Measurements from ENCODE around the gene CDIPT.

Gene CDIPT

DNA sequence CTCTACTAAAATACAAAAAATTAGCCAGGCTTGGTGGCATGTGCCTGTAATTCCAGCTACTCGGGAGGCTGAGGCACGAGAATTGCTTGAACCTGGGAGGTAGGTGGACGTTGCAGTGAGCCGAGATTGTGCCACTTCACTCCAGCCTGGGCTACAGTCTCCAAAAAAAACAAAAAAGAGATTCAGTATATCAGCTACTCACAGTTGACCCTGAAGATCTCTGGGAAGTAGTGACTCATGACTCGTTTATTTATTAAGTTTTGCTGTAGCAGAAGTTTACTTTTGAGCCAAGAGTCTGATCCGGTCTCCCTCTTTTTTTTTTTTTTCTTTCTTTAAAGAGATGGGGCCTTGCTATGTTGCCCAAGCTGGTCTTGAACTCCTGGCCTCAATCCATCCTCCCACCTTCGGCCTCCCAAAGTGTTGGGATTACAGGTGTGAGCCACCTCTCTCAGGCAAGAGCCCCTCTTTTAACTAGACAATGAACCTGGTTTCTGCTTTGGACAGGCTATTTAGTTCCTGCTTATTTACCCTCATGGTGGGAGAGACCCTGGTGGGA lies 38.4 kb downstream of the CDIPT start:
- DNase-seq, result no peak

GRCh38 chr16:29821643-29822115 lies 41.3 kb downstream of the CDIPT start:
- DNase-seq, result no peak

DNA sequence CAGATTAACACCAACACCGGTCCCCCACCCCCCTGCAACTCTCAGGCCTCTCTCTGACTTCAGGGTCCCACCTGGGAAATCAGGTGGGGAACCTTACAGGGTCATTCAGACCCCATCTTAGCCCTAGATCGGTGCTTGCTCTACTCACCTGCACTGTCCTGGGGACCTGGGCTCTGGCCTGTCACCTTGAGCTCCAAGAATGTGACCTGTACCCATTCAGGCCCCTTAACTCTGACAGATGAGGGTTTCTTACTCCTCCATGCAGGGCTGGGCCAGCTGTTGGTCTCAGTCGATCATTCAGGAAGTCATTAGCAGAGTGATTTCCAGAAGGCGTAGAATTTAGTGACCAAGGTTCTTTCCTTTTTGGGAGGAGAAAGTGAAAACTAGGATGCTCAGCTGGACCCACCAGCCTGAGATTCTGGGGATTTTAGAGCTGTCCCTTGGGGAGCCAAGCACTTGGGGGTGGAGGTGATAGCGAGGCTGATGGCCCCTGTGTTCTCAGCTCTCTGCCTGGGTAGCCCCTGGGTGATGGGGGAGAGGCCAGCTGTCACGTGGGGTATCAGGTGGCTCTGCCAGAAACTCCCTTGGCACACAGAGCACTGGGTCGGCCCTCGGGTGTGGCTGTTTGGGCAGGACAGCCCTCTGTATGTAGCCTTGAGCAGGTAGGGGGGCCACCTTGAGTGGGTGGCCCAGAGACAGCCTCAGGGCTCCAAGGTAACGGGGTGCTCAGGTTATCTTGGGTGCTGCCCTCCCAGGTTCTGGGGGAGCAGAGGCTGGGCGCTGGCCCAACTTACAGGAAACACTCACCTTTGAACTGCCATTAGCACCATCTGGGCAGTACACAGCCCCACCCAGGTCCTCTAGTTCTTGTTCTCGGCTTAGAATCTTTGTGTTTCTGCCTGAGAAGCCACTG lies 42.0 kb downstream of the CDIPT start:
- DNase-seq, result peak; percentile 73

GRCh38 chr16:29820271-29820701 lies 42.7 kb downstream of the CDIPT start, which contains the start of gene MVP:
Gene MVP, plus strand, starts transcription at chr16:29820462. Its CDS starts 10,088 bp downstream, at chr16:29830550.
- DNase-seq, result peak; percentile 54

DNA sequence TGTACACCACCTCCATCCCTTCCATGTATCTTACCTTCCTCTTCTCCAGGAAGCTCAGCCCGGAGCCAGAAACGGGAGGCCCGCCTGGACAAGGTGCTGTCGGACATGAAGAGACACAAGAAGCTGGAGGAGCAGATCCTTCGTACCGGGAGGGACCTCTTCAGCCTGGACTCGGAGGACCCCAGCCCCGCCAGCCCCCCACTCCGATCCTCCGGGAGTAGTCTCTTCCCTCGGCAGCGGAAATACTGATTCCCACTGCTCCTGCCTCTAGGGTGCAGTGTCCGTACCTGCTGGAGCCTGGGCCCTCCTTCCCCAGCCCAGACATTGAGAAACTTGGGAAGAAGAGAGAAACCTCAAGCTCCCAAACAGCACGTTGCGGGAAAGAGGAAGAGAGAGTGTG lies 43.5 kb downstream of the CDIPT start:
- no peak for DNase-seq

DNA sequence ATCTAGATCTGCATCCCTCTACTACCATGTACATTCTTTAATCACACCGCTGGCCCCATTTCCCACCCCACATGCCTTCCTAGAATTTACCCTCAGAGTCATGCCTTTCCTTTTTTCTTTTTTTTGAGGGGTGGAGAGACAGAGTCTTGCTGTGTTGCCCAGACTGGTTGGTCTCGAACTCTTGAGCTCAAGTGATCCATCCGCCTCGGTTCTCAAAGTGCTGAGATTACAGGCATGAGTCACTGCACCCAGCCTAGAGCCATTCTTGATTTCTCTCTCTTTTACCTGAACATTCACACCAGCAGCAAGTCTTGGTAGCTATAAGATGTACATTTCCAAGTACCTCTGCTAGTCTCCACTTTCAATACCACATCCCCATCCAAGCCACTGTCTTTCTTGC lies 44.9 kb downstream of the CDIPT start:
- no peak for DNase-seq

DNA sequence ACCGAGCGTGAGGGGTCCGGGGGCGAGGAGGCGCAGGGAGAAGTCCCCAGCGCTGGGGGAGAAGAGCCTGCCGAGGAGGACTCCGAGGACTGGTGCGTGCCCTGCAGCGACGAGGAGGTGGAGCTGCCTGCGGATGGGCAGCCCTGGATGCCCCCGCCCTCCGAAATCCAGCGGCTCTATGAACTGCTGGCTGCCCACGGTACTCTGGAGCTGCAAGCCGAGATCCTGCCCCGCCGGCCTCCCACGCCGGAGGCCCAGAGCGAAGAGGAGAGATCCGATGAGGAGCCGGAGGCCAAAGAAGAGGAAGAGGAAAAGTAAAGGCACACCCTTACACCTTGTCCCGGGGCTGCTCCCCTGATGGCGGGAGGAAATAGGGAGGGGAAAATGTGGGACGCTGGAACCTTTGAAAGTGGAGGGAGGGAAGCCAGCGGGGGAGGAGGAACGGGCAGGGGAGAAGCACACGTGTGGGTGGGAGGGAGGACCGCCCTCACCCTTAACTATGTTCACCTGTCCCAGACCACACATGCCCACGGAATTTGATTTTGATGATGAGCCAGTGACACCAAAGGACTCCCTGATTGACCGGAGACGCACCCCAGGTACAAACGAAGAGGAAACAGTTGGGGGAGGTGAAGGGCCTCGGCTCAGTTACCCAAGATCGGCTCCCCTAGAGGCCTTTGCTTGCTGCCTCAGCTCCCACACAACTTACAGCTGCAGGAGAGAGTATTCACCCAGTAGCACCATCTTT lies 46.2 kb downstream of the CDIPT start:
- DNase-seq, result peak; percentile 33

DNA sequence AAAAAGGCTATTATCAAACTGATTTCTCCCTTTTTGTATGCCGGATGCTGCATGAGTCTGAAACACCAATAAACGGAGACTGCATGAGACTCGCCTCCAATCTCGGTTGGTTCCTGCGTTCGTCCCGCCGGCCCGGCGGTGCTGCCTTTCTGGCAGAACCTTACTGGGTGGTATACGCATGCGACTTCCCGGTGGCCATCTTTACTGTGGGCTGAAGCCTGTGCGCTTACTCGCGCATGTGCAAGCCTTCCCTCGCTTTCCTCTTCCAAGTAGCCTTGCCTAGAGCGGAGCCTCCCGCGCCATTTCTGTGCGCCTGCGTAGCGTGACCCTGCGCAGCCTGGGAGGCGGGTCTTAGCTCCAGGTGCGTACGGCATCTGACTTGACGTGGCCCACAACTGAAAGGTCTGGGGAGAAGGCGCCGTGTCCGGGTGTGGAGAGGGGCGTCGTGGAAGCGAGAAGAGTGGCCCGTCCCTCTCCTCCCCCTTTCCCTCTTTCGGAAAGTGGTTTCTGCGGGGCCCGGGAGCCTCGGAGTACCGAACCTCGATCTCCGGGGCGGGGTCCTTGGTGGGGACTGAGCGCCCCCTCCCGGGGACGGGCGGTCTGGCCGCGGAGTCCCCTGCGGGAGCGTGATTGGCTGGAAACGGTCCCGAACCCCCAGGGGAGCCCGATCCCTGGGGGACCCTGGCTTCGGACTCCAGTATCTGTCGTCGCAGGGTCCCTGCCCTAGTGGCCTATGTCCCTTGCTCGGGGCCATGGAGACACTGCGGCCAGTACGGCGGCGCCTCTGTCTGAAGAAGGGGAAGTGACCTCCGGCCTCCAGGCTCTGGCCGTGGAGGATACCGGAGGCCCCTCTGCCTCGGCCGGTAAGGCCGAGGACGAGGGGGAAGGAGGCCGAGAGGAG lies 47.0 kb downstream of the CDIPT start, which contains the start of gene PAGR1:
PAGR1 (plus strand) TSS at position 360 of the 901 bp plus-strand sequence; CDS start at position 734, 374 bp downstream.
- peak; percentile 100 for DNase-seq

GRCh38 chr16:29815032-29815721 lies 47.8 kb downstream of the CDIPT start:
- no peak for DNase-seq

GRCh38 chr16:29814592-29814991 lies 48.4 kb downstream of the CDIPT start:
- DNase-seq, result no peak

DNA sequence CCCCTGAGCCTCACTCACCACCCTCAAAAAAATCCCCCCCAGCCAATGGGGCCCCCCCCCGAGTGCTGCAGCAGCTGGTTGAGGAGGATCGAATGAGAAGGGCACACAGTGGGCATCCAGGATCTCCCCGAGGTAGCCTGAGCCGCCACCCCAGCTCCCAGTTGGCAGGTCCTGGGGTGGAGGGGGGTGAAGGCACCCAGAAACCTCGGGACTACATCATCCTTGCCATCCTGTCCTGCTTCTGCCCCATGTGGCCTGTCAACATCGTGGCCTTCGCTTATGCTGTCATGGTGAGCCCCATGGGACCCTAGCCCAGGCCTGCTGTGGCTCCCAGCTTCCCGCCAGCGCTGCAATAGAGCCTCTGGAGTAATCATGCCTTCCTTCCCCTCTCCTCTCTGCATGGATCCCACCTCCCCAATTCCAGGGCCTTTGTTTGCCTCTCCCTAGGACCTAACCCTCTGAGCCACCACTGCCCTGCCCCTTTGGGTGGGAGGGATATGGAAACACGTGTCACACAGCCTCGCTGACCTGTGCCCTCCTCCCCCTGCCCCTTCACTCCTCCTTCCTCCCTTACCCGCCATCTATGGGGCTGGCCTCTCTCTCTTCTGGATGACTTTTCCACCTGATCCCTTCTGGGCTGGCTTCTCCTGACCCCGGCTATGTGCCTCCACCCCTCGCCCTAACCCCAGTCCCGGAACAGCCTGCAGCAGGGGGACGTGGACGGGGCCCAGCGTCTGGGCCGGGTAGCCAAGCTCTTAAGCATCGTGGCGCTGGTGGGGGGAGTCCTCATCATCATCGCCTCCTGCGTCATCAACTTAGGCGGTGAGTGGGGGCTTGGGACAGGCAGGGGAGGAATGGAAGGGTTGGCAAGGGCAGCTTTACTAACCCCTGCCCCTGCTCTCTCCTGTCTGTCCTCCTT lies 49.1 kb downstream of the CDIPT start:
- DNase-seq, result no peak

GRCh38 chr16:29812754-29813643 lies 50.0 kb downstream of the CDIPT start:
- DNase-seq, result no peak

- DNase-seq, result peak; percentile 53
These were observed 50.9 kb downstream of the CDIPT start, which contains the start of gene PRRT2 for GRCh38 chr16:29811896-29812665. Gene PRRT2, plus strand, starts transcription at chr16:29812193. Its CDS starts 862 bp downstream, at chr16:29813055.

DNA sequence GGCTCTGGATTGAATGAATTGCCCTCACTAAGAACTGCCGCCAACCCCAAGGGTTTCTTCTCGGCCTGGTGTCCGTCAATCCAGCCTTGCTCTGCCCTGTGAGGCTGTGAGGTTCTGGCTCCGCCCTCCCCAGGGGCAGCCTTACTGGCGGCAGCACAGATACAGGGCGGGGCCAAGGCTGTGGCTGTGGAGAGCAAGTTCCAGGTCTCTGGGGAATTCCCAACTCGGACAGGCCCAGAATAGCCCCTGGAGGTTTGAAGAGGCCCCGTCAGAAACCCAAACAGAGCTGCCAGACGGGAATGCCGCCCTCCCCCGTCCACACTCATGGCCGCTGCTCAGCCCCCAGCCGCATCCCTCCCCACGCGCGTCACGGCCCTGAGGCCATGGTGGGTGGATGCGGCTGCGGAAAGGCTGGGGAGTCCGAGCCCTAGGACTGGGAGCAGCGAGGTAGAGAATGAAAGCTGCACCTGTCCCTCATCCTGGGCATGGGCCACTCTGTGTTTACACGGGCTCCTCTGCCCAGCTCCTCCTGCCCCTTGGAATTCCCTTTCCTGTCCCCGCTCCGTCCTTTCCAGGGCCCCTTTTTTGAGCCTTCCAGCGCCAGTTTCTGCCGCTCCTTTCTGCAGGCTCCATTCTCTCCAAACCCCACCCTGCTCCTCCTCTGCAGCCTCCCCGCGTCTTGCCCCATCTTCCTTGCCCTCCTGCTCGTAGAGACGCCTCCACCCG lies 51.7 kb downstream of the CDIPT start:
- DNase-seq, result peak; percentile 71

DNA sequence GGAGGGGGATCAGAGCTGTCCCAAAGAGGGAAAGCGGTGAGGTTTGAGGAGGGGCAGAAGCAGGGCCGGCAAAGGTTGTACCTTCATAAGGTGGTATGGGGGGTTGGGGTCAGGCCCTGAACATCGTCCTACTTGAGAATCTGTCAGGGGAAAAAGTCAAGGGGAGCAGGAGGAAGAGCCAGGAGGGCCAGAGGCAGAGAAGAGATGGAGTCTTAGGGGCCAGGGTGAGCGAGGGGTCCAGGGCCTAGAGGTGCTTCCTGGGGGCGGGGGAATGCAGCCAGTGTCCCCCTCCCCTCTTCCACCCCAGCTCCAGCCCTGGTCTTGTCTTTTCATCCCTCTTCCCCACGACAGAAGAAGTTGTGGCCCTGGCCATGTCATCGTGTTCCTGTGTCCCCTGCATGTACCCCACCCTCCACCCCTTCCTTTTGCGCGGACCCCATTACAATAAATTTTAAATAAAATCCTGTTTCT lies 52.3 kb downstream of the CDIPT start:
- no peak for DNase-seq

DNA sequence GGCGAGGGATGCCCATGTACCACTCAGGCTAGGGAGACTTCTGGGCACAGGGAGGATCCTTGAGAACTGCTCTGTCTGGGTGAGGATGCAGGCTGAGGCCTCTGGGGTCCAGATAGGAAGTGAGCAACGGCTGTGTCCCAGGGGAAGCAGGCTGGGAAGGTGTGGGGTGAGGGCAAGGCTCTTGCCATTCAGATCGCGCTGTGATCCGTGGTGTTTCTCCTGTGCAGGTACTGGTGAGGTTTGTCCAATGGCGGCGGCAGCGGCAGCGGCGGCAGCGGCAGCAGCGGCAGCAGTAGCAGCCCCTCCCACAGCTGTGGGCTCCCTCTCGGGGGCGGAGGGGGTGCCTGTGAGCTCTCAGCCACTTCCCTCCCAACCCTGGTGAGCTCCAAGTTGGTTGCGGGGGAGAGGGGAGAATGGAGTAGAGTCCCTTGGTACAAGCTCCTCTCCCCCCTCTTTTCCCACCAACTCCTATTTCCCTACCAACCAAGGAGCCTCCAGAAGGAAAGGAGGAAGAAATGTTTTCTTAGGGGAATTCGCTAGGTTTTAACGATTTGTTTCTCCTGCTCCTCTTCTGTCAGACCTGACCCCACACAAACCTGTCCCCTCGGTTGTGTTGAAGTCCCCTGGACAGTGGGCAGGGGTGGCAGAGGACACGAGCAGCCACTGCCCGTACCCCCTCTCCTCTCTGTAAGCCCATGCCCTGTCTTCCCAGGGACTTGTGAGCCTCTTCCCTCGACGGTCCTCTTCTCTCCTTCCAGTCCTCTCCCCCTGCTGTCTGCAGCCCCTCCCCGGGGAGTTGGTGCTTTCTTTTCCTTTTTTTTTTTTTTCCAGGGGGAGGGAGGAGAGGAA lies 53.0 kb downstream of the CDIPT start:
- peak; percentile 50 for DNase-seq
